ENCODE data around the gene EFCAB11.

Gene EFCAB11

GRCh38 chr14:89954070-89955021 lies at the start of gene EFCAB11:
EFCAB11 (minus strand) TSS chr14:89954730; CDS start chr14:89954660, 70 bp downstream.
- peak; percentile 92 for DNase-seq

GRCh38 chr14:90003526-90004307 lies 49.2 kb upstream of the EFCAB11 start:
- DNase-seq: no peak

DNA sequence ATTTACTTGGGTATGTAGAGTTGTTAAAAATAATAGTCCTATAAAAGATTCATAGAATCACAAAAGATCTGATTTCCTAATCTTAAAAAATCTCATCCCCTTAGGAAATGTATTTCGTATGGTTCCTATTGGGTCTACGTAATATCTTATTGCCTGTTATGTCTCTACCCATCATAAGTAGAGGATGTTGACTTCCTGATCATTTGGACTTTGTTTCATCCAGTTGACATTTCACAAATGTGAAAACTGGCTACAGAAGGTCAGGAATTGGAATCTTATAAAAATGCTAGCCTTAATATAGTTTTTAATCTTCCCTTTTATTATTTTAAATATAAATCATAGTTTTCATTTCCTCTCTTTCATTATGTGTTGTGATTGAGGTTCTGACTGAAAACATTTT lies 46.4 kb upstream of the EFCAB11 start:
- DNase-seq: no peak

DNA sequence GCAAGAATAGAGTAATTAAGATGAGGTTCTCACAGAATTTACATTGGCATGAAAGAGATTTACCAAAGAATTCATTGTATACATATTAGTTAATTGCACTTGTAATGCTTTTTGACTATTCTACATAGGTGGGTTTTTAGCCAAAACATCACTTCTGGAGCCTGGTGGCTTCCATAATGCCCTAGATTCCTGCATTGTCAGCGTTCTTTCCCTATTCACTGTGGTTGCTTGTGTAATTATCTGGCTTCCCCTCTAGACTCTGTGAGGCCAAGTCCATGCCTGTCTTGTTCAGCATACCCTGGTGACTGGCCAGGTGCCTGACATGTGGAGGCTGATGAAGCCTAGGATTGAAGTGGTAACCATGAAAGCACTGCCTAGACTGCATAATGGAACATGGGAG lies 42.4 kb upstream of the EFCAB11 start:
- DNase-seq: no peak

GRCh38 chr14:89992273-89992672 lies 37.7 kb upstream of the EFCAB11 start:
- no peak for DNase-seq

DNA sequence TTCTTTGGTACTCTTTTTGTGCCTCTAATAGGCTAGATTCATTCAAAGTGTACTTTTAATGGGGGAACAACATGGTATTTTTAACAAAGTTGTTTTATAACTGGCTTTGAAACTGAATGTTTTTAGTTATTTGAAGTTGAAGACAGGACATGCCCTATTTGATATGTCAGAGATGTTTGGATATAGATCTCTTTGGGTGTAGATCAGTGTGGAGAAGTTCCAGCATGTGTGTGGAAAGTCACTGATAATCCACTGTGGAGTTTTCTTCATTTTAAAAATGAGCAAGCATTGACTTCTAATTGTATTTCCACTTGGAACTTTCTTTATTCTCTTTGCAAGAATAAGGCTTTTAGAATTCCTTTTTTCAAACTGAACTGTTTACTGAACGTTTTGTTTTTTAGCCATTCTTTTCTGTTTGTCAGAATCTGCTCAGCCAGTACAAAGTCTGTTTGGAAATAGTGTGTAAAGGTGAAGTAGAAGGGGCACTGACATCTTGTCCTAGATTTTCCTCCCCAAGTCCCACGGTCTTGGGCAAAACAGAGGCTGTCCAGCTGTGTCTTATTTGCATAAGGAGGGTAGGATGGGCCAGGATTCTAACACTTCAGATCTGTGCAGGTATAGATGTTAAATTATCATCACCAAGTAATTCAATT lies 36.2 kb upstream of the EFCAB11 start:
- DNase-seq: no peak

DNA sequence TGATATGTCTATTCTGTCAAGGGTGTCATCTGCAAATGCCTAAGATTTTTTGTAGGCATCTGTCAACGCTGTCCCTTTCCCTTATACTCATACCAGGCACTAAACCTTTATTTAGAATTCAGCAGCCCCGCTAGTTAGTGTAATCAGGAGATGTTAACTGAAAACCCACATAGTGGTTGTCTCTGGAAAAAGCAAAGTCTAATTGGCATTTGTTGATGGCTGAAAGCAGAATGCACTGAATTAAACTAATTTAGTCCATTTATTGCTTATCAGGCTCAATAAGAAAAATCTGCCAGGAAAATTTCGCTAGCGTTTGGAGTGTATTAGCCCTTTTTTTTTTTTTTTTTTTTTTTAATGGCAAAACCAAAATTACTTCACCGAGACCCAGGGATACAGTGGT lies 35.7 kb upstream of the EFCAB11 start:
- no peak for DNase-seq

DNA sequence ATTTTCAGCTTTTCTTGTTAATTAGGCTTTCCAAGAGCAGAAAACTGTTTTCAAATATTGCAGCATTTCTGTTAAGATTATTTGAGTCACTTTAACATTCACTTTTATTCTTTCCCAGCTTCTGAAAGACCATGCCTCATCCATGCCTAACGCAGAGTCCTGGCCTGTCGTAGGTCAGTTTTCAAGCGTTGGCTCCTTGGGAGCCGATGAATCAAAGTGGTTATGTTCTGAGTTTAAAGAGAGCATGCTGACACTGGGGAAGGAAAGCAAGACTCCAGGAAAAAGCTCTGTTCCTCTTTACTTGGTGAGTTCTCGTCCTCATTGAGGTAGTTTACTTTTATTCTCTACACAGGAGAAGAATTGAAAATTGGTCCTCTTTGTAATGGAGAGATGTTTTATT lies 34.3 kb upstream of the EFCAB11 start:
- DNase-seq: no peak

- DNase-seq: no peak
Observed at GRCh38 chr14:89987161-89987475, 32.6 kb upstream of the EFCAB11 start.

DNA sequence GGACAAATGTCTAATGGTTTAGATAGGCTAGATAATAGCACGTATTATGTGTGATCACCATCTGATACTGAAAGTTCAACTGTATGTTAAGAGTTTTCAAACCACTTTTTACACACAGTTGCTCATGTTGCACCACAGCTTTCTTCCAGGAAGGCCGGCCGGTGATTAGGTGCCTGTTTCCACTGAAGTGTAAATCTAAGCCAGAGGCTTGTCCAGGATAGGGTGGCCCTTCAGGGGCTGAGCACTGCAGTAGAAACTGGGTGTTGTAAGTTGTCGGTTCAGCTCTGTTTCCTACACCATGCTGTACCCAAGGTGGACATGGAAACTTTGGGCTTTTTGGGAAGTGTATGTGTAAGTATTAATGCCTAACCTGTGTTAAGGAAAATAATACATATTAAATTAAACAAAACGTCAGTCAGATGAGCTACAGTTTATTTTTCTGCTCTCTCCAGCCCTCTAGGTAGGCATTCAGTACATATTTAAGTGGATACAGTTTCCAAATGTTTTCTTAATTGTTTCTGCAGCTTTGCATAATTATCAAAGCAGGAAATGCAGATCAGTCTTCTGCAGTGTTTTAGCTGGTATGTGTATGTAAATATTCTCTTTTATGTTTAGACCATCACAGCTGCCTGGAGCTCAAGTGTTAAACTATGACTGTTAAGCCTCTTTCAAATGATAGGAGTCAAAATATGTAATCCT lies 32.1 kb upstream of the EFCAB11 start:
- DNase-seq: no peak

GRCh38 chr14:89983375-89983774 lies 28.8 kb upstream of the EFCAB11 start:
- no peak for DNase-seq

GRCh38 chr14:89978656-89979055 lies 24.1 kb upstream of the EFCAB11 start:
- DNase-seq: no peak

DNA sequence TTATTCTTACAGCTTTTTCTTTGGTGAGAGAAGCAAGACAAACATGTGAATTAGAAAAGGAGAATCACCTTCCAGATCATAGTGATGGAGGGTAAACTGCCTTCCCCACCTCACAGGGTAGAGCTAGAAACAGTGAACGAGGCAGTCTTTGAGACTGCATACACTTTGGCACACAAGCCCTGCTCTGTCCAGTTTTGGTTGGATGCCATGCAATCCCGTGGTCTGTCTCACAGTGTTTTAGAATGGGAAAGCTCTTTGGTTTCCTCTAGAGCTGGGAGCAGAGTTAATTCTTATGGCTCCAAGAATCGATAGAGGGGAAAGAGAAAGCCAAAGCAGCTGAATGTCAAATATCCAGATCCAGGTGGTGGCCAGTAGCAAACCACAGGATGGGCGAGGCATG lies 23.1 kb upstream of the EFCAB11 start:
- DNase-seq: no peak

- DNase-seq: peak; percentile 42
Observed at GRCh38 chr14:89973234-89973823, 18.8 kb upstream of the EFCAB11 start.

DNA sequence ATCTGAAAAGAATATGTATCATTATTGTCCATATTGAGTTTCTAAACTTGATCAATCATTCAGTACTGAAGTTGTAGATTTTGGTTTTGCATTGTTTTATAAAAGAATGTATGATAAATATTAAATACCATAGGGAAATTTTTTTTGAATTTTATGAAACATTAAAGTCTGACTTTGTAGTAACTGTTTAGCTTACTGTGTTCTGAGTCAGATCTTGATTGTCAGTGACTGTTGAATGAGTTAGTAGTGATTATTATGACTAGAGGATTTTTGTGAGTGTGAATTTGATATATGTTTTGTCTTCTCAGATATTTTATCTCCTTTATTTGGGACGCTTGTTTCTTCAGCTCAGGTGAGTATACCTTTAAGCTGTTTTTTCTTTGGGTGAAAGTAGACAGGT lies 11.3 kb upstream of the EFCAB11 start:
- no peak for DNase-seq

DNA sequence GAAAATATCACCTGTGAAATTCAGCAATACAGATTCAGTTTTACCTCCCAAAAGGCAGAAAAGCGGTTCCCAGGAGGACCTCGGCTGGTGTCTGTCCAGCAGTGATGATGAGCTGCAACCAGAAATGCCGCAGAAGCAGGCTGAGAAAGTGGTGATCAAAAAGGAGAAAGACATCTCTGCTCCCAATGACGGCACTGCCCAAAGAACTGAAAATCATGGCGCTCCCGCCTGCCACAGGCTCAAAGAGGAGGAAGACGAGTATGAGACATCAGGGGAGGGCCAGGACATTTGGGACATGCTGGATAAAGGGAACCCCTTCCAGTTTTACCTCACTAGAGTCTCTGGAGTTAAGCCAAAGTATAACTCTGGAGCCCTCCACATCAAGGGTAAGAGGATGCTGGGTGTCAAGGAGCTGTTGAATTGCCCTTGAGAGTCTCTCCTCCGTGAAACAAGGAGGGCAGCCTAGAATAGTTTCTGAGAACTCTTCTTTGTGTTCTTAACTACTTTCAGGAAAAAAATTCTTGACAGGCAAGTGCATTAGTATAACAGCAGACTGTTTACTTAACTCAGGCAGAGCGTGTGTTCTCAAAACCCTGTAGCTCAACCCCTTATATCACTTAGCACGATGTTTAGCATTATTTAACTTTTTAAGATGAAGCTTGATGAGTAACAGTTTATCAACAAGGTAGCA lies 8.9 kb upstream of the EFCAB11 start:
- no peak for DNase-seq

DNA sequence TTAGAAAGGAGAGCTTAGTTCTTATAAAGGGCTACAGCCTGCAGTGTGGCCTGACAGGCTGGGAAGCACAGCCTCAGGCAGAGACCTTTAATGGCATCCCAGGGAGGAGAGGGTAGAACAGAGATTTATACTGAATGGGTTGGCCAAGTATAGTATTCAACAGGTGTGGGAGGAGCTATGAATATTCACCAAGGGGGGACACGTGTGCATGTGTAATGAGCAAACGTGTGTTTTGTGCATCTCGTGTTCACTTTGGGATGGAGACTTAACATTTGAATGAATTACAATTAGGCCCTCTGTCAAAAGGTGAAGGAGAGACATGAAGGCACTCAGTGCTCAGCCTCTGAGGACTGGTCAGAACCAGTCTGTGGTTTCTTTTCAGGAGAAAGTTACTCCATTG lies 6.4 kb upstream of the EFCAB11 start:
- DNase-seq: no peak

GRCh38 chr14:89959853-89960445 lies 5.4 kb upstream of the EFCAB11 start:
- DNase-seq: no peak

- no peak for DNase-seq
Observed at GRCh38 chr14:89958966-89959365, 4.4 kb upstream of the EFCAB11 start.

DNA sequence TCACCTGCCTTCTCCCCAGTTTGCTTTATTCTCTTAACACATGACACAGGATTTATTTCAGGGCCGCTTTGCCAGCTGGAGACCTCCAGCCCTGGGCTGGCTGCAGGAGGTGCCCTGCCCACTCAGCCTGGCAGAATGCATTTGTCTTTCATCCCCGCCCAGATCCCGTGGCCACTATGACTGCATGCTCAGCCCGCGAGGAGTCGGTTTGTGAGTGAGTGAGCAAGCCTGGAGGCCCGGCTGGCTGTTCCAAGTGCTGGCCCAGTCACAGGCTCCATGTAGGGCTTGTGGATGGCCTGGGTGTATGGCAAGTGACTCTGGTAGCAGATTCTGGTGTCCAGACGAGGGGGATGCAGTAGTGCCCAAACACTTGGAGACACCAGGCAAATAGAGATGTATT lies 3.3 kb upstream of the EFCAB11 start:
- no peak for DNase-seq

DNA sequence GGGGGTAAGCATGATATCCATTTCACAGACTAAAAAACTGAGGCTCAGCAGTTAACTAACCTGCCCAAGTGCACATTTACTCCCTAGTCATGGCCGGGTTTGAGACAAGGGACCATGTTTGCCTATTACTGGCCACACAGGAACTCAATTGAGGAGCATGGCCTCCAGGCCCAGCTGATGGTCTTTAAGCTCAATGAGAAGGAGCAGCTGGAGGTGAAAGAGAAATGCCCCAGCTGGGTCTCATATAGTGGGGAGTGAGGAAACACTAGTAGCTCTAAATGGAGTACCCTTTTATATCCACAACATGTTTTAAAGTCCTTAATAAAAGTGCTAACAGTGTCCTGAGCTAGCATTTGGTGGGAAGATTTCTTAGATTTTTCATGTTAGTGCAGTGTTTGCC lies 2.8 kb upstream of the EFCAB11 start:
- DNase-seq: no peak

DNA sequence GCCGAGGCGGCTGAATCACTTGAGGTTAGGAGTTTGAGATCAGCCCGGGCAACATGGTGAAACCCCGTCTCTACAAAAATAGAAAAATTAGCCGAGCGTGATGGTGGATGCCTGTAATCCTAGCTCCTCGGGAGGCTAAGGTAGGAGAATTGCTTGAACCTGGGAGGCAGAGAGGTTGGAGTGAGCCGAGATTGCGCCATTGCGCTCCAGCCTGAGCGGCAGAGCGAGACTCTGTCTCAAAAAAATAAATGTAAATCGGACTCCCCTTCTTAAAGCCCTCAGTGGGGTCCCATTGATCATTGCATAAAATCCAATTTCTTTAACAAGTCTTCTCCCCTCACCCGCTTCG lies 2.1 kb upstream of the EFCAB11 start:
- no peak for DNase-seq
